IMR-90 (cell line): ENCODE results near the gene YES1. TPM values are rescaled to one million over a fixed set of nuclear protein-coding genes. Genes with fewer than 3 reads are reported as not detected.

Experiments used
- ATAC-seq: fragments of 200-7000 bp; cut with Tn5 transposase; 2 replicates; pipeline ENCODE4 v1.9.1; 2020; ENCODE audit warnings: low read depth, mild to moderate bottlenecking, moderate library complexity
- BruUV-seq: library from RNA; stranded (reverse); fragments of 400-500 nt; replicated peaks from 2 replicates; lab custom pipeline; 2021; lab: Mats Ljungman, UMichigan
- CTCF ChIA-PET: fragments of 300-600 bp; formaldehyde crosslinking; extraction: SDS; loops from one replicate; lab custom pipeline; 2021; ENCODE audit warnings: antibody characterized with exemption; lab: Yijun Ruan, JAX
- POLR2A ChIA-PET: fragments of 300-600 bp; sonication (Branson Sonifier 250); formaldehyde crosslinking; loops from one replicate; lab custom pipeline; 2022; ENCODE audit warnings: antibody characterized with exemption; ENCODE audit not compliant: unreplicated experiment; lab: Charles Lee
- DNase-seq: peaks from one replicate; pipeline ENCODE4 v3.0.0; 2013
- H2AFZ ChIP-seq: replicated peaks from 2 replicates; pipeline ENCODE3; 2013; ENCODE audit warnings: low read length, mild to moderate bottlenecking; ENCODE audit not compliant: poor library complexity
- H2AK5ac ChIP-seq: 2 replicates; pipeline ENCODE4 v1.6.1; 2013; ENCODE audit warnings: low read depth, low read length, inconsistent platforms
- H2AK9ac ChIP-seq: replicated peaks from 2 replicates; pipeline ENCODE3; 2013; ENCODE audit warnings: mild to moderate bottlenecking, low read depth, low read length, moderate library complexity; ENCODE audit not compliant: poor library complexity
- H2BK120ac ChIP-seq: 2 replicates; pipeline ENCODE4 v1.6.1; 2013; ENCODE audit warnings: low read depth, low read length, inconsistent platforms
- H2BK15ac ChIP-seq: 3 replicates; pipeline ENCODE4 v1.6.1; 2013; ENCODE audit warnings: low read depth, low read length, inconsistent platforms
- H2BK20ac ChIP-seq: 2 replicates; pipeline ENCODE4 v1.6.1; 2013; ENCODE audit warnings: low read depth, mild to moderate bottlenecking, inconsistent platforms, low read length, moderate library complexity
- H2BK5ac ChIP-seq: 2 replicates; pipeline ENCODE4 v1.6.1; 2013; ENCODE audit warnings: mild to moderate bottlenecking, low read depth, low read length, inconsistent platforms; ENCODE audit not compliant: poor library complexity, severe bottlenecking
- H3K14ac ChIP-seq: replicated peaks from 2 replicates; pipeline ENCODE4 v1.6.1; 2013; ENCODE audit warnings: low read depth, low read length, inconsistent platforms
- H3K18ac ChIP-seq: 2 replicates; pipeline ENCODE4 v1.6.1; 2013; ENCODE audit warnings: low read depth, low read length, control low read depth
- H3K23ac ChIP-seq: 2 replicates; pipeline ENCODE4 v1.6.1; 2013; ENCODE audit warnings: low read depth, low read length, inconsistent platforms
- H3K27ac ChIP-seq: 2 replicates; pipeline ENCODE4 v1.5.1; 2013; ENCODE audit warnings: mild to moderate bottlenecking, control low read depth, low read length; ENCODE audit not compliant: insufficient read depth
- H3K27me3 ChIP-seq: 2 replicates; pipeline ENCODE4 v1.6.1; 2013; ENCODE audit warnings: low read length; ENCODE audit not compliant: control insufficient read depth, insufficient read depth
- H3K36me3 ChIP-seq: 2 replicates; pipeline ENCODE4 v1.6.1; 2013; ENCODE audit warnings: low read length, mixed read lengths; ENCODE audit not compliant: control insufficient read depth, insufficient read depth
- H3K4ac ChIP-seq: 2 replicates; pipeline ENCODE4 v1.6.1; 2013; ENCODE audit warnings: low read depth, low read length, inconsistent platforms
- H3K4me1 ChIP-seq: 2 replicates; pipeline ENCODE4 v1.6.1; 2013; ENCODE audit warnings: low read length, mixed read lengths; ENCODE audit not compliant: control insufficient read depth, insufficient read depth
- H3K4me2 ChIP-seq: 2 replicates; pipeline ENCODE4 v1.6.1; 2013; ENCODE audit warnings: low read depth, mild to moderate bottlenecking, control low read depth, low read length, moderate library complexity
- H3K4me3 ChIP-seq: 2 replicates; pipeline ENCODE4 v1.5.1; 2013; ENCODE audit warnings: low read depth, mild to moderate bottlenecking, control low read depth, low read length, moderate library complexity; ENCODE audit not compliant: insufficient read depth
- H3K56ac ChIP-seq: 2 replicates; pipeline ENCODE4 v1.6.1; 2013; ENCODE audit warnings: low read length, inconsistent platforms; ENCODE audit not compliant: insufficient read depth; ENCODE audit errors: extremely low read depth
- H3K79me1 ChIP-seq, 2 experiments: 2 replicates each; pipeline ENCODE4 v1.6.1; 2013; ENCODE audit warnings: low read length in 2 of 2, inconsistent platforms in 1 of 2, low read depth in 1 of 2
- H3K9ac ChIP-seq: 2 replicates; pipeline ENCODE4 v1.6.1; 2013; ENCODE audit warnings: low read depth, low read length, control low read depth
- H3K9me1 ChIP-seq: 2 replicates; pipeline ENCODE4 v1.6.1; 2013; ENCODE audit warnings: low read length, inconsistent platforms; ENCODE audit not compliant: insufficient read depth
- H3K9me3 ChIP-seq: 2 replicates; pipeline ENCODE4 v1.6.1; 2013; ENCODE audit warnings: low read length; ENCODE audit not compliant: control insufficient read depth, insufficient read depth
- H4K20me1 ChIP-seq: 2 replicates; pipeline ENCODE4 v1.6.1; 2013; ENCODE audit warnings: low read length, inconsistent platforms; ENCODE audit not compliant: insufficient read depth
- H4K5ac ChIP-seq: 2 replicates; pipeline ENCODE4 v1.6.1; 2013; ENCODE audit warnings: mild to moderate bottlenecking, low read depth, low read length, control low read depth
- H4K8ac ChIP-seq, 2 experiments: 2 replicates each; pipeline ENCODE4 v1.6.1; 2013; ENCODE audit warnings: low read depth in 2 of 2, low read length in 2 of 2, control low read depth in 1 of 2, inconsistent platforms in 1 of 2
- H4K91ac ChIP-seq: 2 replicates; pipeline ENCODE4 v1.6.1; 2013; ENCODE audit warnings: low read depth, low read length, inconsistent platforms; ENCODE audit not compliant: insufficient read depth
- BHLHE40 ChIP-seq: fragments of 150-350 bp; IDR thresholded peaks from 2 replicates; pipeline ENCODE4 v1.6.1; 2016; ENCODE audit warnings: mild to moderate bottlenecking, low read depth, low read length
- CEBPB ChIP-seq: IDR thresholded peaks from 2 replicates; pipeline ENCODE4 v1.6.1; 2012; ENCODE audit warnings: low read depth, low read length, improper control_type of control experiment
- CHD1 ChIP-seq: IDR thresholded peaks from 2 replicates; pipeline ENCODE4 v1.6.1; 2012; ENCODE audit warnings: low read depth, low read length, improper control_type of control experiment
- FOS ChIP-seq: fragments of 150-350 bp; IDR thresholded peaks from 2 replicates; pipeline ENCODE4 v1.6.1; 2016; ENCODE audit warnings: low read depth, low read length
- MAFK ChIP-seq: IDR thresholded peaks from 2 replicates; pipeline ENCODE4 v1.6.1; 2012; ENCODE audit warnings: low read depth, low read length, improper control_type of control experiment
- MAZ ChIP-seq: IDR thresholded peaks from 2 replicates; pipeline ENCODE4 v1.6.1; 2012; ENCODE audit warnings: low read depth, mild to moderate bottlenecking, low read length, improper control_type of control experiment, moderate library complexity, borderline replicate concordance
- MXI1 ChIP-seq: IDR thresholded peaks from 2 replicates; pipeline ENCODE4 v1.6.1; 2012; ENCODE audit warnings: low read depth, mild to moderate bottlenecking, low read length, moderate library complexity, borderline replicate concordance
- NFE2L2 ChIP-seq: fragments of 150-350 bp; IDR thresholded peaks from 2 replicates; pipeline ENCODE4 v1.6.1; 2016; ENCODE audit warnings: low read depth, mild to moderate bottlenecking, low read length
- POLR2A ChIP-seq: IDR thresholded peaks from 2 replicates; pipeline ENCODE4 v1.6.1; 2012; ENCODE audit warnings: mild to moderate bottlenecking, low read depth, low read length
- RAD21 ChIP-seq: IDR thresholded peaks from 2 replicates; pipeline ENCODE4 v1.6.1; 2012; ENCODE audit warnings: low read length, improper control_type of control experiment
- RCOR1 ChIP-seq: IDR thresholded peaks from 2 replicates; pipeline ENCODE4 v1.6.1; 2012; ENCODE audit warnings: mild to moderate bottlenecking, low read length, improper control_type of control experiment; ENCODE audit not compliant: insufficient replicate concordance
- RFX5 ChIP-seq: IDR thresholded peaks from 2 replicates; pipeline ENCODE4 v1.8.0; 2012; ENCODE audit warnings: low read depth, mild to moderate bottlenecking, low read length, moderate library complexity
- SMC3 ChIP-seq: fragments of 150-350 bp; IDR thresholded peaks from 2 replicates; pipeline ENCODE4 v1.6.1; 2016; ENCODE audit warnings: low read depth, mild to moderate bottlenecking, antibody characterized with exemption, low read length, moderate library complexity
- WGBS, 2 experiments: methylation state at CpG; one replicate each; pipeline versions ENCODE4 v1.1.5 to v1.1.7; 2013; ENCODE audit warnings: missing lambda C conversion rate in 2 of 2; ENCODE audit not compliant: insufficient read length in 1 of 2; ENCODE audit errors: extremely low coverage in 2 of 2; 5-methylcytosine and 5-hydroxymethylcytosine counted together
- dilution Hi-C: fragments of 300-500 bp; cut with HindIII; formaldehyde crosslinking; loops from one replicate; pipeline ENCODE4 v1.14.3; 2018; ENCODE audit warnings: low sequenced_read_pairs; ENCODE audit not compliant: unreplicated experiment
- in situ Hi-C: fragments of 300-500 bp; cut with MboI; formaldehyde crosslinking; loops from 3 replicates; pipeline ENCODE4 v1.14.3; 2019; ENCODE audit warnings: low sequenced_read_pairs, inconsistent platforms, mixed read lengths
- intact Hi-C: fragments of 100-400 bp; cut with micrococcal nuclease; formaldehyde crosslinking; loops from 2 replicates; pipeline ENCODE4 v1.10.0; 2022
- polyA plus RNA-seq, 3 experiments: library from polyadenylated mRNA; depleted of rRNA; stranded (reverse); fragments of >200 nt; gene quantifications; 2 replicates each; pipeline ENCODE4 v1.2.3, GENCODE V29; 2012; ENCODE audit warnings: low replicate concordance in 1 of 3
- total RNA-seq: library from RNA; depleted of rRNA; stranded (reverse); fragments of >200 nt; gene quantifications from 2 replicates; pipeline ENCODE4 v1.2.3, GENCODE V29; 2012
- TF ChIP-seq, protein P1 (sequence below): fragments of 150-350 bp; IDR thresholded peaks from 2 replicates; pipeline ENCODE4 v1.6.1; 2017; ENCODE audit warnings: mild to moderate bottlenecking, antibody characterized with exemption, low read length, low read depth
- TF ChIP-seq, protein P2 (sequence below): fragments of 150-350 bp; IDR thresholded peaks from 2 replicates; pipeline ENCODE4 v1.6.1; 2016; ENCODE audit warnings: low read depth, mild to moderate bottlenecking, low read length, moderate library complexity, borderline replicate concordance
- TF ChIP-seq, protein P3 (sequence below): conservative IDR thresholded peaks from 2 replicates; pipeline ENCODE4 v1.5.1; 2012; ENCODE audit warnings: mild to moderate bottlenecking, low read depth, low read length, improper control_type of control experiment

Gene YES1
- total and polyA plus RNA-seq, 2 of the 4 experiments (the other 2 are of a cell fraction), result 16.7 to 62.0 TPM

DNA sequence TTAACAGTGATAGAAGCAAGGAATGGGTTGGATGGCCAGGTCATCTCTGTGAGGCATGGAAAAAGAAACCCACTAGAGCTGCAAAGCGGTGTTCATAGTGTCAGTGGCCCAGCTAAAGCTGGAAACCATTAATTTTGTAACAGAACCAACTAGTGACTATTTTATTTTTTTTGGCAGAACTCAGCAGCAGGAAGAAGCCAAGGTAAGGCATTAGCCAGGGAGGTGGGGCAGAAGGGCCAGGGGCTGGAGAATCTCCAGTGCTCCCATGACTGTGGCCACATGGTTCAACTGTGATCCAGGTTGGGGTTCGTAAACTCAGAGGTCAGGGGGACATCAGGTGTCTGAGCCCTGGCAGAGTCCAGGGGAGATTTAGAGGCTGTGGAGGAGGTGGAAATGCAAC, 25.9 kb upstream of the YES1 start:
- Histone ChIP-seq H3K14ac (no peak overlapping the region), H3K9ac (no peak overlapping the region), H4K8ac (no peak overlapping the region), H2BK5ac (no peak overlapping the region), H3K56ac (no peak overlapping the region), H3K18ac (no peak overlapping the region), H3K4me3 (no peak overlapping the region), H3K27me3 (peaks cover 14% of the 10 kb centered on the region), H2BK15ac (no peak overlapping the region), H3K27ac (no peak overlapping the region), H2AK5ac (no peak overlapping the region), H4K5ac (no peak overlapping the region), H2AK9ac (no peak overlapping the region), H3K79me1 (no peaks in the 10 kb centered on the region), H3K9me3 (no peaks in the 10 kb centered on the region), H3K4me1 (no peaks in the 10 kb centered on the region), H2AFZ (no peak overlapping the region), H3K23ac (no peak overlapping the region), H3K4me2 (no peak overlapping the region), H4K20me1 (no peaks in the 10 kb centered on the region), H2BK120ac (no peak overlapping the region), H3K4ac (no peak overlapping the region), H3K9me1 (no peaks in the 10 kb centered on the region), H4K91ac (no peak overlapping the region), H3K36me3 (no peaks in the 10 kb centered on the region), H2BK20ac (no peak overlapping the region)
- dilution Hi-C loops (no loop called here), intact Hi-C loops (loop anchor here (2.0 to 10.0 kb wide), 4 partner anchors 95 to 551 kb away; partner anchors contain the start of gene TYMS), in situ Hi-C loops (loop anchor here (10.0 kb wide), 1 partner anchor 563 kb away; no protein-coding TSS in a partner anchor)
- ATAC-seq (no peak), DNase-seq (no peak)
- ChIA-PET POLR2A (no interaction called here), CTCF (interaction anchor here (0.6 kb wide), 1 partner anchor 1718 kb away, joined by 5 read pairs; no protein-coding TSS in a partner anchor)
- TF ChIP-seq CEBPB (no peak), RCOR1 (no peak), POLR2A (no peak), CHD1 (no peak), MAFK (no peak), RAD21 (no peak), SMC3 (no peak), RFX5 (no peak), NFE2L2 (no peak), BHLHE40 (no peak), MAZ (no peak), MXI1 (no peak), FOS (no peak)
- TF ChIP-seq, protein P1, sequence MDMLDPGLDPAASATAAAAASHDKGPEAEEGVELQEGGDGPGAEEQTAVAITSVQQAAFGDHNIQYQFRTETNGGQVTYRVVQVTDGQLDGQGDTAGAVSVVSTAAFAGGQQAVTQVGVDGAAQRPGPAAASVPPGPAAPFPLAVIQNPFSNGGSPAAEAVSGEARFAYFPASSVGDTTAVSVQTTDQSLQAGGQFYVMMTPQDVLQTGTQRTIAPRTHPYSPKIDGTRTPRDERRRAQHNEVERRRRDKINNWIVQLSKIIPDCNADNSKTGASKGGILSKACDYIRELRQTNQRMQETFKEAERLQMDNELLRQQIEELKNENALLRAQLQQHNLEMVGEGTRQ, result no peak
- TF ChIP-seq, protein P2, sequence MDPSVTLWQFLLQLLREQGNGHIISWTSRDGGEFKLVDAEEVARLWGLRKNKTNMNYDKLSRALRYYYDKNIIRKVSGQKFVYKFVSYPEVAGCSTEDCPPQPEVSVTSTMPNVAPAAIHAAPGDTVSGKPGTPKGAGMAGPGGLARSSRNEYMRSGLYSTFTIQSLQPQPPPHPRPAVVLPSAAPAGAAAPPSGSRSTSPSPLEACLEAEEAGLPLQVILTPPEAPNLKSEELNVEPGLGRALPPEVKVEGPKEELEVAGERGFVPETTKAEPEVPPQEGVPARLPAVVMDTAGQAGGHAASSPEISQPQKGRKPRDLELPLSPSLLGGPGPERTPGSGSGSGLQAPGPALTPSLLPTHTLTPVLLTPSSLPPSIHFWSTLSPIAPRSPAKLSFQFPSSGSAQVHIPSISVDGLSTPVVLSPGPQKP, result no peak
- TF ChIP-seq, protein P3, sequence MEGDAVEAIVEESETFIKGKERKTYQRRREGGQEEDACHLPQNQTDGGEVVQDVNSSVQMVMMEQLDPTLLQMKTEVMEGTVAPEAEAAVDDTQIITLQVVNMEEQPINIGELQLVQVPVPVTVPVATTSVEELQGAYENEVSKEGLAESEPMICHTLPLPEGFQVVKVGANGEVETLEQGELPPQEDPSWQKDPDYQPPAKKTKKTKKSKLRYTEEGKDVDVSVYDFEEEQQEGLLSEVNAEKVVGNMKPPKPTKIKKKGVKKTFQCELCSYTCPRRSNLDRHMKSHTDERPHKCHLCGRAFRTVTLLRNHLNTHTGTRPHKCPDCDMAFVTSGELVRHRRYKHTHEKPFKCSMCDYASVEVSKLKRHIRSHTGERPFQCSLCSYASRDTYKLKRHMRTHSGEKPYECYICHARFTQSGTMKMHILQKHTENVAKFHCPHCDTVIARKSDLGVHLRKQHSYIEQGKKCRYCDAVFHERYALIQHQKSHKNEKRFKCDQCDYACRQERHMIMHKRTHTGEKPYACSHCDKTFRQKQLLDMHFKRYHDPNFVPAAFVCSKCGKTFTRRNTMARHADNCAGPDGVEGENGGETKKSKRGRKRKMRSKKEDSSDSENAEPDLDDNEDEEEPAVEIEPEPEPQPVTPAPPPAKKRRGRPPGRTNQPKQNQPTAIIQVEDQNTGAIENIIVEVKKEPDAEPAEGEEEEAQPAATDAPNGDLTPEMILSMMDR, result no peak
- BruUV-seq, result no TSS peak
- no CpG with 5 or more reads among the region's 2 CpGs for WGBS, 2 experiments
